Stimulated activated naive CD8-positive, alpha-beta T cell treated with anti-CD3 and anti-CD28 coated beads, Interleukin-15, Interleukin-2, amounts not matched to agents 100 ng/mL and 50 ng/mL, for 24 hours (primary cell): ENCODE data around the gene DCXR.

Source experiments
- H3K27ac Mint-ChIP-seq: one replicate; pipeline ENCODE4 v1.8.0; 2021; ENCODE audit warnings: mild to moderate bottlenecking, mixed read lengths
- H3K27me3 Mint-ChIP-seq: one replicate; pipeline ENCODE4 v1.8.0; 2021; ENCODE audit warnings: mixed read lengths
- H3K36me3 Mint-ChIP-seq: one replicate; pipeline ENCODE4 v1.8.0; 2021; ENCODE audit warnings: low read depth, mixed read lengths
- H3K4me1 Mint-ChIP-seq: one replicate; pipeline ENCODE4 v1.8.0; 2021; ENCODE audit warnings: low read depth, mixed read lengths
- H3K4me3 Mint-ChIP-seq: one replicate; pipeline ENCODE4 v1.8.0; 2021; ENCODE audit warnings: mild to moderate bottlenecking, mixed read lengths
- H3K9me3 Mint-ChIP-seq: one replicate; pipeline ENCODE4 v1.8.0; 2021; ENCODE audit warnings: mixed read lengths

DCXR gene

GRCh38 chr17:82078433-82078832, 40.9 kb upstream of the DCXR start:
- Mint-ChIP-seq H3K4me1 (no peaks in the 10 kb centered on the region), H3K27ac (no peak overlapping the region), H3K4me3 (no peak overlapping the region), H3K9me3 (no peaks in the 10 kb centered on the region), H3K36me3 (peaks cover 11% of the 10 kb centered on the region), H3K27me3 (no peaks in the 10 kb centered on the region)

GRCh38 chr17:82077617-82078358, 40.3 kb upstream of the DCXR start:
- Mint-ChIP-seq H3K36me3 (peaks cover 11% of the 10 kb centered on the region), H3K4me3 (no peak overlapping the region), H3K27ac (no peak overlapping the region), H3K27me3 (no peaks in the 10 kb centered on the region), H3K9me3 (no peaks in the 10 kb centered on the region), H3K4me1 (no peaks in the 10 kb centered on the region)

GRCh38 chr17:82076785-82077591, 39.5 kb upstream of the DCXR start:
- Mint-ChIP-seq H3K9me3 (no peaks in the 10 kb centered on the region), H3K36me3 (peaks cover 11% of the 10 kb centered on the region), H3K4me1 (no peaks in the 10 kb centered on the region), H3K27me3 (no peaks in the 10 kb centered on the region), H3K4me3 (no peak overlapping the region), H3K27ac (no peak overlapping the region)

- Mint-ChIP-seq H3K4me1 (no peaks in the 10 kb centered on the region), H3K36me3 (peaks cover 11% of the 10 kb centered on the region), H3K9me3 (no peaks in the 10 kb centered on the region), H3K27ac (no peak overlapping the region), H3K4me3 (no peak overlapping the region), H3K27me3 (no peaks in the 10 kb centered on the region)
Measured at GRCh38 chr17:82076018-82076784, 38.7 kb upstream of the DCXR start.

GRCh38 chr17:82073446-82073845, 35.9 kb upstream of the DCXR start:
- H3K4me1 Mint-ChIP-seq = no peaks in the 10 kb centered on the region
- H3K27ac Mint-ChIP-seq = no peak overlapping the region
- H3K4me3 Mint-ChIP-seq = no peak overlapping the region

GRCh38 chr17:82072827-82073226, 35.3 kb upstream of the DCXR start:
- Mint-ChIP-seq H3K36me3 (no peaks in the 10 kb centered on the region), H3K4me1 (no peaks in the 10 kb centered on the region), H3K27ac (no peak overlapping the region), H3K27me3 (no peaks in the 10 kb centered on the region), H3K4me3 (no peak overlapping the region), H3K9me3 (no peaks in the 10 kb centered on the region)

More at GRCh38 chr17:82073446-82073845, 35.9 kb upstream of the DCXR start:
- Mint-ChIP-seq H3K36me3 (peaks cover 4% of the 10 kb centered on the region), H3K27me3 (no peaks in the 10 kb centered on the region), H3K9me3 (no peaks in the 10 kb centered on the region)

- H3K36me3 Mint-ChIP-seq = no peaks in the 10 kb centered on the region
- no peaks in the 10 kb centered on the region for H3K27me3 Mint-ChIP-seq
- H3K27ac Mint-ChIP-seq = no peak overlapping the region
- H3K4me3 Mint-ChIP-seq = no peak overlapping the region
- no peaks in the 10 kb centered on the region for H3K9me3 Mint-ChIP-seq
- H3K4me1 Mint-ChIP-seq = peaks cover 7% of the 10 kb centered on the region
Measured at GRCh38 chr17:82070611-82071010, 33.1 kb upstream of the DCXR start.

- Mint-ChIP-seq H3K4me1 (peaks cover 16% of the 10 kb centered on the region), H3K9me3 (no peaks in the 10 kb centered on the region), H3K4me3 (peak within 1 kb of the TSS; percentile 87), H3K27me3 (no peaks in the 10 kb centered on the region), H3K36me3 (no peaks in the 10 kb centered on the region), H3K27ac (peak within 1 kb of the TSS; percentile 81)
Measured at GRCh38 chr17:82065638-82066303, 28.3 kb upstream of the DCXR start, which contains the start of gene DUS1L. Gene DUS1L (minus strand): TSS chr17:82065804. CDS start chr17:82065059, 745 bp downstream.

- peaks cover 1% of the 10 kb centered on the region for H3K36me3 Mint-ChIP-seq
- peak overlapping the region; percentile 80 for H3K4me3 Mint-ChIP-seq
- peaks cover 16% of the 10 kb centered on the region for H3K4me1 Mint-ChIP-seq
- H3K9me3 Mint-ChIP-seq = no peaks in the 10 kb centered on the region
- no peak overlapping the region for H3K27ac Mint-ChIP-seq
- no peaks in the 10 kb centered on the region for H3K27me3 Mint-ChIP-seq
Measured at GRCh38 chr17:82065193-82065637, 27.7 kb upstream of the DCXR start.

- no peaks in the 10 kb centered on the region for H3K27me3 Mint-ChIP-seq
- H3K27ac Mint-ChIP-seq = peak overlapping the region; percentile 31
- peaks cover 3% of the 10 kb centered on the region for H3K36me3 Mint-ChIP-seq
- no peaks in the 10 kb centered on the region for H3K9me3 Mint-ChIP-seq
- H3K4me1 Mint-ChIP-seq = peaks cover 16% of the 10 kb centered on the region
- peak overlapping the region; percentile 80 for H3K4me3 Mint-ChIP-seq
Measured at GRCh38 chr17:82064433-82065192, 27.1 kb upstream of the DCXR start.

- Mint-ChIP-seq H3K27me3 (no peaks in the 10 kb centered on the region), H3K27ac (peak overlapping the region; percentile 31), H3K4me3 (peak overlapping the region; percentile 80), H3K4me1 (peaks cover 16% of the 10 kb centered on the region), H3K9me3 (no peaks in the 10 kb centered on the region), H3K36me3 (peaks cover 3% of the 10 kb centered on the region)
Measured at GRCh38 chr17:82063424-82064415, 26.2 kb upstream of the DCXR start.

- no peak overlapping the region for H3K4me3 Mint-ChIP-seq
- H3K36me3 Mint-ChIP-seq = peaks cover 3% of the 10 kb centered on the region
- no peaks in the 10 kb centered on the region for H3K27me3 Mint-ChIP-seq
- no peak overlapping the region for H3K27ac Mint-ChIP-seq
- peaks cover 16% of the 10 kb centered on the region for H3K4me1 Mint-ChIP-seq
- H3K9me3 Mint-ChIP-seq = no peaks in the 10 kb centered on the region
Measured at GRCh38 chr17:82062984-82063368, 25.5 kb upstream of the DCXR start.
